ENCODE data around the gene AKNA.

DNA sequence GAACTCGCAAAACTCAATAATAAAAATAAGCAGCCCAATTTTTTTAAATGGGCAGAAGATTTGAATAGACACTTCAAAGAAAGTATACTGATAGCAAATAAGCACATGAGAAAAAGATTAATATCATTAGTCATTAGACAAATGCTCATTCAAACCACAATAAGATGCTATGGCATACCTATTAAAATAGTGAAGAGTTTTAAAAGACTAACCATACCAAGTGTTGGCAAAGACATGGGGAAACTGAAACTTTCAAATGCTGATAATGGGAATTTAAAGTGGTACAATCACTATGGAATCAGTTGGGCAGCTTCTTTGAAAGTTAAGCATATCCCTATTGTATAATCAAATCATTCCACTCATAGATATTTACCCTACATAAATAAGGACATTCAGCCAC lies 91.4 kb downstream of the AKNA start:
- TF ChIP-seq GATA2 (IDR thresholded peaks at IDR 0.05; ENCODE audit: low read depth, low read length): no peak
- no peak for TF ChIP-seq GATA3 (IDR thresholded peaks at IDR 0.05; ENCODE audit: low read depth, low read length)

Data from SH-SY5Y (cell line).